K562 (cell line): ENCODE data around the gene SAP30BP. TPM values are rescaled to one million over a fixed set of nuclear protein-coding genes. Genes with fewer than 3 reads are reported as not detected.

Experiments
- ATAC-seq: fragments of 200-7000 bp; cut with Tn5 transposase; 3 replicates; pipeline ENCODE4 v1.9.1; 2020; ENCODE audit warnings: moderate library complexity
- BruUV-seq: library from RNA; stranded (reverse); fragments of 400-500 nt; replicated peaks from 2 replicates; lab custom pipeline; 2021; lab: Mats Ljungman, UMichigan
- CTCF ChIA-PET: fragments of 300-600 bp; formaldehyde crosslinking; extraction: SDS; loops from one replicate; lab custom pipeline; 2021; ENCODE audit warnings: low intra/inter-chr PET ratio; lab: Yijun Ruan, JAX
- POLR2A ChIA-PET: fragments of 300-600, 350-650 bp; sonication (Branson Sonifier 250); formaldehyde crosslinking; extraction: SDS; loops from one replicate; lab custom pipeline; 2021; ENCODE audit warnings: antibody characterized with exemption, inconsistent platforms; lab: Yijun Ruan, JAX
- DNase-seq, 4 experiments: peaks; one replicate each; pipeline versions ENCODE4 v3.0.0 to v3.0.0-alpha.2; 2011 to 2018; ENCODE audit warnings: low spot score in 3 of 4, mixed read lengths in 3 of 4; ENCODE audit errors: extremely low read depth in 1 of 4
- FAIRE-seq: peaks from 2 replicates; lab custom pipeline; 2011; peaks lifted over from hg19 to GRCh38; lab: Jason Lieb, UNC
- H2AFZ ChIP-seq: 2 replicates; pipeline ENCODE4 v1.6.0; 2011; ENCODE audit warnings: low read depth, low read length, control low read depth, inconsistent platforms
- H3K27ac ChIP-seq: fragments of 200-600 bp; 3 replicates; pipeline ENCODE4 v1.8.0; 2011; ENCODE audit warnings: low read depth, mild to moderate bottlenecking, control low read depth, inconsistent platforms, low read length, moderate library complexity, mixed read lengths; ENCODE audit errors: extremely low read depth
- H3K27me3 ChIP-seq, 2 experiments: fragments of 300-600 bp in 1 of 2; 2 replicates in 1 of 2; 3 replicates in 1 of 2; pipeline versions ENCODE4 v1.6.0 to v1.8.0; 2011; ENCODE audit warnings: inconsistent platforms in 2 of 2, low read length in 2 of 2, mild to moderate bottlenecking in 1 of 2, mixed read lengths in 1 of 2, moderate library complexity in 1 of 2; ENCODE audit not compliant: control insufficient read depth in 2 of 2, insufficient read depth in 2 of 2
- H3K36me3 ChIP-seq: fragments of 300-600 bp; 3 replicates; pipeline ENCODE4 v1.8.0; 2011; ENCODE audit warnings: mild to moderate bottlenecking, low read length, inconsistent platforms; ENCODE audit not compliant: control insufficient read depth, insufficient read depth
- H3K4me1 ChIP-seq, 2 experiments: fragments of 200-600 bp in 1 of 2; replicated peaks in 1 of 2; 2 replicates in 1 of 2; 3 replicates in 1 of 2; pipeline versions ENCODE4 v1.5.1 to v1.8.0; 2011; ENCODE audit warnings: inconsistent platforms in 2 of 2, low read length in 2 of 2, mild to moderate bottlenecking in 1 of 2, mixed read lengths in 1 of 2, moderate library complexity in 1 of 2; ENCODE audit not compliant: control insufficient read depth in 2 of 2, insufficient read depth in 2 of 2
- H3K4me2 ChIP-seq: 2 replicates; pipeline ENCODE4 v1.6.1; 2011; ENCODE audit warnings: low read length, control low read depth, inconsistent platforms, mixed read lengths; ENCODE audit not compliant: insufficient read depth
- H3K4me3 ChIP-seq: fragments of 200-600 bp; sonication (generic), shearing (Covaris generic); 2 replicates; pipeline ENCODE4 v1.5.1; 2016; ENCODE audit warnings: control low read depth, inconsistent platforms
- H3K79me2 ChIP-seq: fragments of 200-600 bp; 3 replicates; pipeline ENCODE4 v1.8.0; 2011; ENCODE audit warnings: low read length, inconsistent platforms; ENCODE audit not compliant: control insufficient read depth, insufficient read depth
- H3K9ac ChIP-seq, 2 experiments: 2 replicates each; pipeline versions ENCODE4 v1.6.0 to v1.6.1; 2011; ENCODE audit warnings: low read depth in 2 of 2, low read length in 2 of 2, control low read depth in 1 of 2, inconsistent platforms in 1 of 2, mild to moderate bottlenecking in 1 of 2, mixed read lengths in 1 of 2; ENCODE audit not compliant: insufficient read depth in 1 of 2
- H3K9me1 ChIP-seq: one replicate; pipeline ENCODE4 v1.6.0; 2011; ENCODE audit warnings: inconsistent platforms, mild to moderate bottlenecking, low read length, moderate library complexity; ENCODE audit not compliant: control insufficient read depth, insufficient read depth
- H3K9me3 ChIP-seq: replicated peaks from 2 replicates; pipeline ENCODE4 v1.5.1; 2011; ENCODE audit warnings: low read depth, low read length, inconsistent platforms; ENCODE audit not compliant: control insufficient read depth, insufficient read depth
- H4K20me1 ChIP-seq: replicated peaks from 2 replicates; pipeline ENCODE4 v1.6.1; 2011; ENCODE audit warnings: low read length, inconsistent platforms, mixed read lengths; ENCODE audit not compliant: control insufficient read depth, insufficient read depth
- DMBX1 ChIP-seq: fragments of 250-450 bp; sonication (Bioruptor Pico); IDR thresholded peaks from 2 replicates; pipeline ENCODE4 v1.8.0; 2022; ENCODE audit warnings: inconsistent platforms, mild to moderate bottlenecking, moderate library complexity, borderline replicate concordance
- NELFE ChIP-seq: IDR thresholded peaks from 2 replicates; pipeline ENCODE4 v1.6.1; 2011; ENCODE audit warnings: mild to moderate bottlenecking; ENCODE audit not compliant: insufficient read depth, insufficient read length
- SAFB2 ChIP-seq: fragments of 200-400 bp; formaldehyde crosslinking; IDR thresholded peaks from 2 replicates; pipeline ENCODE4 v1.6.1; 2018; ENCODE audit warnings: borderline replicate concordance, low read length, low read depth, moderate library complexity; ENCODE audit not compliant: severe bottlenecking
- ZNF551 ChIP-seq: fragments of 250-450 bp; sonication (Bioruptor Pico); IDR thresholded peaks from 2 replicates; pipeline ENCODE4 v1.5.0; 2021; ENCODE audit warnings: mild to moderate bottlenecking, moderate library complexity
- WGBS: fragments of 100-300 bp; shearing (Covaris generic); methylation state at CpG from one replicate; pipeline ENCODE4 v1.1.6; 2016; ENCODE audit warnings: low coverage, mixed read lengths; ENCODE audit not compliant: insufficient coverage; ENCODE audit errors: missing lambda C conversion rate; 5-methylcytosine and 5-hydroxymethylcytosine counted together
- in situ Hi-C: fragments of 300-500 bp; cut with MboI; formaldehyde crosslinking; loops from 4 replicates; pipeline ENCODE4 v1.15.0; 2018; ENCODE audit warnings: inconsistent platforms, mixed read lengths
- intact Hi-C: fragments of 100-400 bp; cut with micrococcal nuclease; formaldehyde crosslinking; loops from 2 replicates; pipeline ENCODE4 v1.14.2; 2022
- polyA plus RNA-seq, 8 experiments: library from polyadenylated mRNA; depleted of rRNA in 4 of 8; stranded (reverse) in 5 of 8; unstranded in 3 of 8; fragments of >200 nt; fragmentation: Nextera tagmentation in 2 of 8; fragmentation: Illumina TruSeq in 1 of 8; extraction: Ambion mirVana in 2 of 8; extraction: Trizol in 1 of 8; gene quantifications; 2 replicates each; pipeline versions ENCODE4 v1.2.1 to v1.2.3, GENCODE V29; 2011 to 2014; ENCODE audit warnings: inconsistent platforms in 1 of 8, missing spikeins in 1 of 8
- total RNA-seq, 7 experiments: library from RNA; depleted of rRNA in 6 of 7; stranded (reverse); fragments of >200 nt in 6 of 7; fragmentation: Illumina TruSeq in 2 of 7; extraction: Trizol in 2 of 7; gene quantifications; 2 replicates each; pipeline versions ENCODE4 v1.2.1 to v1.2.3, GENCODE V29; 2011 to 2021; ENCODE audit warnings: low replicate concordance in 1 of 7
- TF ChIP-seq, protein P1 (sequence below), 3 experiments: IDR thresholded peaks in 2 of 3; conservative IDR thresholded peaks in 1 of 3; 2 replicates each; pipeline ENCODE4 v1.5.1; 2011 to 2012; ENCODE audit warnings: low read length in 3 of 3, mild to moderate bottlenecking in 3 of 3, control low read depth in 2 of 3, improper control_type of control experiment in 1 of 3, inconsistent platforms in 1 of 3, low read depth in 1 of 3, mixed read lengths in 1 of 3, moderate library complexity in 1 of 3; ENCODE audit not compliant: insufficient read depth in 2 of 3

Gene SAP30BP
- total and polyA plus RNA-seq, 9 of the 15 experiments (the other 6 are each of a cell fraction or from before 2014, with no cell fraction given): 45.3 to 154 (median 71.7) TPM

DNA sequence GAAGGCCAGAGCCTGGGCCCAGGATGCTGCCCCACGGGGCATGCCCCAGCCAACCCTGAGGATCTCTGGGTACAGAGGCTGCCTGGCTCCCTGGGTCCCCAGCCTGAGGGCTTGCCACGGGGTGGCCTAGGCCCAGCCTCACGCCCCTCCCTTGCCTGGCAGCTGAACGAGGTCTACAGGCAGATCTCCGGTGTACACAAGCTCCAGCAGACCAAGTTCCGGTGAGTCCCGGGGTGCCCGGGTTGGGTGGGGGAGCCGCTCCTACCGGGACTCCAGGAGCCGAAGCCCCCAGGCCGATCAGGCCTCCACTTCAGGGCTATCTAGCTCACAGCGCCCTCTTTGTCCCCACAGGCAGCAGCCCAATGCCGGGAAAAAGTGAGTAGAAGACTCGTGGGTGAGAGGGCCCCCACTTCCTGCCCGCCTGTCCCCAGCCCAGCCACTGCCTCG lies 73.5 kb downstream of the SAP30BP start:
- CTCF ChIA-PET: no interaction called here
- intact Hi-C loops: no loop called here
- 26% methylated on average over 16 of the region's 17 CpGs for WGBS

More for the DNA sequence above, 73.5 kb downstream of the SAP30BP start:
- H3K36me3 ChIP-seq: no peaks in the 10 kb centered on the region
- in situ Hi-C loops: no loop called here
- H3K9me3 ChIP-seq: no peaks in the 10 kb centered on the region
- no peak for FAIRE-seq
- POLR2A ChIA-PET: no interaction called here
- DNase-seq: no peak
- no peak for TF ChIP-seq NELFE
- TF ChIP-seq DMBX1 (CRISPR knock-in tag): no peak
- no peak for TF ChIP-seq ZNF551 (CRISPR knock-in tag)
- TF ChIP-seq, protein P1, sequence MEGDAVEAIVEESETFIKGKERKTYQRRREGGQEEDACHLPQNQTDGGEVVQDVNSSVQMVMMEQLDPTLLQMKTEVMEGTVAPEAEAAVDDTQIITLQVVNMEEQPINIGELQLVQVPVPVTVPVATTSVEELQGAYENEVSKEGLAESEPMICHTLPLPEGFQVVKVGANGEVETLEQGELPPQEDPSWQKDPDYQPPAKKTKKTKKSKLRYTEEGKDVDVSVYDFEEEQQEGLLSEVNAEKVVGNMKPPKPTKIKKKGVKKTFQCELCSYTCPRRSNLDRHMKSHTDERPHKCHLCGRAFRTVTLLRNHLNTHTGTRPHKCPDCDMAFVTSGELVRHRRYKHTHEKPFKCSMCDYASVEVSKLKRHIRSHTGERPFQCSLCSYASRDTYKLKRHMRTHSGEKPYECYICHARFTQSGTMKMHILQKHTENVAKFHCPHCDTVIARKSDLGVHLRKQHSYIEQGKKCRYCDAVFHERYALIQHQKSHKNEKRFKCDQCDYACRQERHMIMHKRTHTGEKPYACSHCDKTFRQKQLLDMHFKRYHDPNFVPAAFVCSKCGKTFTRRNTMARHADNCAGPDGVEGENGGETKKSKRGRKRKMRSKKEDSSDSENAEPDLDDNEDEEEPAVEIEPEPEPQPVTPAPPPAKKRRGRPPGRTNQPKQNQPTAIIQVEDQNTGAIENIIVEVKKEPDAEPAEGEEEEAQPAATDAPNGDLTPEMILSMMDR (IDR thresholded peaks at IDR 0.05 in 2 of 3, conservative IDR thresholded peaks at IDR 0.05 in 1 of 3; ENCODE audit: insufficient read depth in 2 of 3, low read depth in 1 of 3, low read length in 3 of 3): 0 out of 6 replicates have a peak, but pooled peaks of 2 of the 3 experiments have one; percentile 8 to 10
- TF ChIP-seq SAFB2: no peak
- H3K4me3 ChIP-seq: no peak overlapping the region
- no TSS peak for BruUV-seq
- H3K79me2 ChIP-seq: no peaks in the 10 kb centered on the region
- H3K4me1 ChIP-seq: peaks cover 0 to 48% of the 10 kb centered on the region in 2 experiments; a peak in 2 of 5 replicates
- peak overlapping the region in 1 of 2 experiments; percentile 32; a peak in 1 of 4 replicates for H3K9ac ChIP-seq
- no peak overlapping the region for H3K27ac ChIP-seq
- H3K4me2 ChIP-seq: no peak overlapping the region
- peak; percentile 44 for ATAC-seq
- peaks cover 4% of the 10 kb centered on the region for H3K9me1 ChIP-seq
- peaks cover 3% of the 10 kb centered on the region; the same call in 1 of the 2 replicates for H4K20me1 ChIP-seq
- peak overlapping the region; percentile 20; the same call in 1 of the 2 replicates for H2AFZ ChIP-seq
- peaks cover 0 to 8% of the 10 kb centered on the region in 2 experiments; a peak in 2 of 5 replicates for H3K27me3 ChIP-seq
